Endodermal cell (in vitro differentiated cells): ENCODE data around the gene EFNB1. TPM values are rescaled to one million over a fixed set of nuclear protein-coding genes. Genes with fewer than 3 reads are reported as not detected.
"Not testable (repeated sequence)": the region's sequence is repeated elsewhere in the genome, so short reads cannot be mapped to it uniquely, and the experiment has no call there.

ENCODE experiments used
- DNase-seq: peaks from one replicate; pipeline ENCODE4 v3.0.0-alpha.2; 2017
- H3K27ac ChIP-seq: 2 replicates; pipeline ENCODE4 v1.5.1; 2013; ENCODE audit warnings: mild to moderate bottlenecking, low read depth, low read length, moderate library complexity
- H3K27me3 ChIP-seq: 2 replicates; pipeline ENCODE4 v1.6.1; 2013; ENCODE audit warnings: mild to moderate bottlenecking, low read length, moderate library complexity; ENCODE audit not compliant: insufficient read depth, control insufficient read depth, poor library complexity, severe bottlenecking
- H3K36me3 ChIP-seq: 2 replicates; pipeline ENCODE4 v1.7.0; 2013; ENCODE audit warnings: mild to moderate bottlenecking, low read length, moderate library complexity; ENCODE audit not compliant: control insufficient read depth, insufficient read depth
- H3K4me1 ChIP-seq: one replicate; pipeline ENCODE4 v1.7.0; 2013; ENCODE audit warnings: low read length; ENCODE audit not compliant: control insufficient read depth, insufficient read depth
- H3K4me3 ChIP-seq: 2 replicates; pipeline ENCODE4 v1.5.1; 2013; ENCODE audit warnings: mild to moderate bottlenecking, low read length, moderate library complexity
- H3K9ac ChIP-seq: 2 replicates; pipeline ENCODE4 v1.6.1; 2013; ENCODE audit warnings: mild to moderate bottlenecking, low read length, moderate library complexity; ENCODE audit not compliant: poor library complexity, severe bottlenecking; ENCODE audit errors: extremely low read depth
- H3K9me3 ChIP-seq: 2 replicates; pipeline ENCODE4 v1.6.1; 2013; ENCODE audit warnings: mild to moderate bottlenecking, low read length, moderate library complexity; ENCODE audit not compliant: control insufficient read depth
- H3K27ac Mint-ChIP-seq: 2 replicates; pipeline ENCODE4 v1.8.0; 2020; ENCODE audit warnings: mixed read lengths
- H3K27me3 Mint-ChIP-seq: 2 replicates; pipeline ENCODE4 v1.8.0; 2021; ENCODE audit warnings: mild to moderate bottlenecking, mixed read lengths; ENCODE audit not compliant: insufficient read depth
- H3K36me3 Mint-ChIP-seq: 2 replicates; pipeline ENCODE4 v1.8.0; 2020; ENCODE audit warnings: low read depth, mixed read lengths
- H3K4me1 Mint-ChIP-seq: 2 replicates; pipeline ENCODE4 v1.8.0; 2020; ENCODE audit warnings: mixed read lengths
- H3K4me3 Mint-ChIP-seq: 2 replicates; pipeline ENCODE4 v1.8.0; 2020; ENCODE audit warnings: mild to moderate bottlenecking, moderate library complexity, mixed read lengths
- H3K9me3 Mint-ChIP-seq: 2 replicates; pipeline ENCODE4 v1.8.0; 2020; ENCODE audit warnings: mild to moderate bottlenecking, mixed read lengths
- CTCF ChIP-seq: fragments of 200-600 bp; sonication (generic); conservative IDR thresholded peaks from 2 replicates; pipeline ENCODE4 v1.5.0; 2021; ENCODE audit warnings: antibody characterized with exemption, mild to moderate bottlenecking
- WGBS, 2 experiments: methylation state at CpG; one replicate each; pipeline versions ENCODE4 v1.1.5 to v1.1.7; 2013; ENCODE audit warnings: missing lambda C conversion rate in 2 of 2, mixed read lengths in 1 of 2; ENCODE audit not compliant: insufficient coverage in 1 of 2, insufficient read length in 1 of 2; 5-methylcytosine and 5-hydroxymethylcytosine counted together
- total RNA-seq, 2 donors: library from RNA; stranded (reverse); fragmentation: NEBNext Ultra II Directional in 1 of 2; extraction: Animal tissue kit (Norgen Biotek cat#: 25700) in 1 of 2; gene quantifications; 2 replicates in 1 of 2; 3 replicates in 1 of 2; pipeline ENCODE4 v1.2.1, GENCODE V29; 2021

The EFNB1 gene
- total RNA-seq, 2 donors from 2014 or later, result 11.1 to 13.6 TPM

- H3K27me3 Mint-ChIP-seq, result peaks cover 7% of the 10 kb centered on the region
- peaks cover 91% of the 10 kb centered on the region for H3K9me3 Mint-ChIP-seq
- Histone ChIP-seq H3K9me3 (no peaks in the 10 kb centered on the region), H3K9ac (no peak overlapping the region), H3K36me3 (no peaks in the 10 kb centered on the region), H3K4me3 (no peak overlapping the region), H3K27ac (no peak overlapping the region), H3K27me3 (no peaks in the 10 kb centered on the region), H3K4me1 (no peaks in the 10 kb centered on the region)
- H3K36me3 Mint-ChIP-seq, result no peaks in the 10 kb centered on the region
- H3K27ac Mint-ChIP-seq, result no peak overlapping the region
- DNase-seq, result no peak
- H3K4me3 Mint-ChIP-seq, result no peak overlapping the region
- H3K4me1 Mint-ChIP-seq, result no peaks in the 10 kb centered on the region
- no peak for TF ChIP-seq CTCF
- 80% methylated on average over 3 of the region's 3 CpGs; no CpG with 5 or more reads in 1 of the 2 experiments for WGBS, 2 experiments
These were observed 33.1 kb upstream of the EFNB1 start for GRCh38 chrX:68795741-68796140.

GRCh38 chrX:68798400-68798799 lies 30.4 kb upstream of the EFNB1 start:
- not testable (repeated sequence) for H3K27ac ChIP-seq, H3K4me3 Mint-ChIP-seq, H3K9ac ChIP-seq, H3K27ac Mint-ChIP-seq, H3K27me3 ChIP-seq, H3K36me3 ChIP-seq, DNase-seq, H3K4me1 ChIP-seq, H3K9me3 ChIP-seq, H3K4me1 Mint-ChIP-seq, H3K27me3 Mint-ChIP-seq, H3K36me3 Mint-ChIP-seq, H3K4me3 ChIP-seq
- H3K9me3 Mint-ChIP-seq, result peaks cover 87% of the 10 kb centered on the region

- peak; percentile 54 for DNase-seq
- H3K27ac Mint-ChIP-seq, result no peak overlapping the region
- TF ChIP-seq CTCF, result no peak
- Histone ChIP-seq H3K9ac (no peak overlapping the region), H3K27ac (no peak overlapping the region), H3K27me3 (no peaks in the 10 kb centered on the region), H3K4me1 (no peaks in the 10 kb centered on the region), H3K9me3 (no peaks in the 10 kb centered on the region), H3K4me3 (no peak overlapping the region), H3K36me3 (no peaks in the 10 kb centered on the region)
- H3K9me3 Mint-ChIP-seq, result peaks cover 71% of the 10 kb centered on the region
- H3K4me3 Mint-ChIP-seq, result no peak overlapping the region
- H3K4me1 Mint-ChIP-seq, result peaks cover 3% of the 10 kb centered on the region
- WGBS, 2 experiments, result 80 to 100% methylated on average over 1 to 4 of the region's 4 CpGs
- no peaks in the 10 kb centered on the region for H3K36me3 Mint-ChIP-seq
- no peaks in the 10 kb centered on the region for H3K27me3 Mint-ChIP-seq
These were observed 27.0 kb upstream of the EFNB1 start for GRCh38 chrX:68801737-68802290.

GRCh38 chrX:68807818-68808217 lies 21.0 kb upstream of the EFNB1 start:
- peak; percentile 68 for DNase-seq
- WGBS, 2 experiments, result 37% methylated on average over 3 of the region's 3 CpGs; no CpG with 5 or more reads in 1 of the 2 experiments
- peaks cover 48% of the 10 kb centered on the region for H3K9me3 Mint-ChIP-seq

More at GRCh38 chrX:68807818-68808217, 21.0 kb upstream of the EFNB1 start:
- Mint-ChIP-seq H3K4me1 (no peaks in the 10 kb centered on the region), H3K27ac (no peak overlapping the region), H3K4me3 (no peak overlapping the region), H3K36me3 (no peaks in the 10 kb centered on the region), H3K27me3 (peaks cover 1% of the 10 kb centered on the region)
- Histone ChIP-seq H3K4me3 (no peak overlapping the region), H3K9ac (no peak overlapping the region), H3K4me1 (no peaks in the 10 kb centered on the region), H3K9me3 (no peaks in the 10 kb centered on the region), H3K27me3 (no peaks in the 10 kb centered on the region), H3K36me3 (no peaks in the 10 kb centered on the region), H3K27ac (no peak overlapping the region)
- TF ChIP-seq CTCF, result peak; percentile 68
